NK-92 treated with Interleukin-12 subunit alpha and Interleukin-12 subunit beta, amount 100 ng/mL, for 24 hours (cell line): ENCODE measurements around the gene CUBN.
"Not testable (repeated sequence)": the region's sequence is repeated elsewhere in the genome, so short reads cannot be mapped to it uniquely, and the experiment has no call there.

Experiments
- DNase-seq: peaks from one replicate; lab custom pipeline; 2025; lab: John Stamatoyannopoulos, UW

CUBN gene

GRCh38 chr10:17037910-17038309 is 91.7 kb downstream of the CUBN start:
- no peak for DNase-seq

- no peak for DNase-seq
Measured at GRCh38 chr10:17035446-17035845, 94.2 kb downstream of the CUBN start.

GRCh38 chr10:17033529-17034260 is 95.9 kb downstream of the CUBN start:
- DNase-seq, result no peak

- no peak for DNase-seq
Measured at GRCh38 chr10:17031637-17032635, 97.7 kb downstream of the CUBN start.

- peak; percentile 11 for DNase-seq
Measured at GRCh38 chr10:17029581-17030271, 99.9 kb downstream of the CUBN start.

GRCh38 chr10:17029239-17029580 is 100.4 kb downstream of the CUBN start:
- DNase-seq, result no peak

- no peak for DNase-seq
Measured at GRCh38 chr10:17028798-17029197, 100.8 kb downstream of the CUBN start.

GRCh38 chr10:17026686-17027485 is 102.7 kb downstream of the CUBN start:
- peak; percentile 8 for DNase-seq

GRCh38 chr10:17025444-17026295 is 103.9 kb downstream of the CUBN start:
- DNase-seq, result peak; percentile 16

GRCh38 chr10:17024461-17024860 is 105.2 kb downstream of the CUBN start:
- DNase-seq, result no peak

GRCh38 chr10:17023386-17024298 is 106.0 kb downstream of the CUBN start:
- peak; percentile 48 for DNase-seq

GRCh38 chr10:17022896-17023295 is 106.7 kb downstream of the CUBN start:
- no peak for DNase-seq

- DNase-seq, result no peak
Measured at GRCh38 chr10:17022466-17022825, 107.2 kb downstream of the CUBN start.

GRCh38 chr10:17021656-17022465 is 107.8 kb downstream of the CUBN start:
- DNase-seq, result no peak

- no peak for DNase-seq
Measured at GRCh38 chr10:17019696-17020095, 109.9 kb downstream of the CUBN start.

GRCh38 chr10:17013131-17013983 is 116.3 kb downstream of the CUBN start:
- not testable (repeated sequence) for DNase-seq

GRCh38 chr10:17012731-17013130 is 116.9 kb downstream of the CUBN start:
- DNase-seq, result not testable (repeated sequence)
